GM23338 (cell line): ENCODE results near the gene METRN. TPM values are rescaled to one million over a fixed set of nuclear protein-coding genes. Genes with fewer than 3 reads are reported as not detected.

Experiments
- ATAC-seq: fragments of 200-7000 bp; cut with Tn5 transposase; 3 replicates; pipeline ENCODE4 v1.9.1; 2020
- DNase-seq: peaks from one replicate; pipeline ENCODE4 v3.0.0-alpha.2; 2015; ENCODE audit warnings: low spot score
- H2AFZ ChIP-seq: fragments of 200-600 bp; sonication (generic); 2 replicates; pipeline ENCODE4 v1.8.0; 2016; ENCODE audit warnings: antibody characterized with exemption, mild to moderate bottlenecking, moderate library complexity
- H3F3A ChIP-seq: fragments of 200-600 bp; sonication (generic); replicated peaks from 2 replicates; pipeline ENCODE4 v1.8.0; 2017; ENCODE audit warnings: antibody characterized with exemption, mixed run types, low read depth
- H3K27ac ChIP-seq: fragments of 200-600 bp; sonication (generic); 2 replicates; pipeline ENCODE4 v1.6.1; 2016; ENCODE audit warnings: low read depth
- H3K27me3 ChIP-seq: fragments of 200-600 bp; sonication (generic); 2 replicates; pipeline ENCODE4 v1.8.0; 2016; ENCODE audit warnings: mild to moderate bottlenecking, mixed run types, moderate library complexity; ENCODE audit not compliant: insufficient read depth
- H3K36me3 ChIP-seq: fragments of 200-600 bp; sonication (generic); 2 replicates; pipeline ENCODE4 v1.8.0; 2016; ENCODE audit warnings: mild to moderate bottlenecking; ENCODE audit not compliant: insufficient read depth
- H3K4me1 ChIP-seq: fragments of 200-600 bp; sonication (generic); 2 replicates; pipeline ENCODE4 v1.8.0; 2016; ENCODE audit warnings: mild to moderate bottlenecking, moderate library complexity; ENCODE audit not compliant: insufficient read depth
- H3K4me2 ChIP-seq: fragments of 200-600 bp; sonication (generic); 2 replicates; pipeline ENCODE4 v1.7.1; 2017; ENCODE audit warnings: mixed run types
- H3K4me3 ChIP-seq: fragments of 200-600 bp; sonication (generic); 2 replicates; pipeline ENCODE4 v1.6.1; 2016; ENCODE audit warnings: mixed run types
- H3K79me2 ChIP-seq: fragments of 200-600 bp; sonication (generic); replicated peaks from 2 replicates; pipeline ENCODE4 v1.8.0; 2017; ENCODE audit warnings: mild to moderate bottlenecking; ENCODE audit not compliant: insufficient read depth
- H3K9me2 ChIP-seq: fragments of 200-600 bp; sonication (generic); 2 replicates; pipeline ENCODE4 v1.8.0; 2017; ENCODE audit not compliant: insufficient read depth
- H4K20me1 ChIP-seq: fragments of 200-600 bp; sonication (generic); replicated peaks from 2 replicates; pipeline ENCODE4 v1.8.0; 2017; ENCODE audit warnings: mild to moderate bottlenecking; ENCODE audit not compliant: insufficient read depth
- H3K27ac Mint-ChIP-seq: 2 replicates; pipeline ENCODE4 v1.8.0; 2020; ENCODE audit warnings: inconsistent platforms, mild to moderate bottlenecking, moderate library complexity, mixed read lengths
- H3K27me3 Mint-ChIP-seq: 3 replicates; pipeline ENCODE4 v1.8.0; 2022; ENCODE audit warnings: low read depth, mild to moderate bottlenecking, moderate library complexity, mixed read lengths, inconsistent platforms; ENCODE audit not compliant: insufficient read depth, poor library complexity
- H3K36me3 Mint-ChIP-seq: 3 replicates; pipeline ENCODE4 v1.8.0; 2021; ENCODE audit warnings: low read depth, mild to moderate bottlenecking, inconsistent platforms, moderate library complexity, mixed read lengths
- H3K4me1 Mint-ChIP-seq: 3 replicates; pipeline ENCODE4 v1.8.0; 2020; ENCODE audit warnings: mild to moderate bottlenecking, inconsistent platforms, mixed read lengths
- H3K4me3 Mint-ChIP-seq: 3 replicates; pipeline ENCODE4 v1.8.0; 2021; ENCODE audit warnings: moderate library complexity, mild to moderate bottlenecking, inconsistent platforms, mixed read lengths
- H3K9me3 Mint-ChIP-seq: 3 replicates; pipeline ENCODE4 v1.8.0; 2020; ENCODE audit warnings: moderate library complexity, mild to moderate bottlenecking, inconsistent platforms, mixed read lengths
- EZH2 ChIP-seq: fragments of 200-600 bp; sonication (generic); IDR thresholded peaks from one replicate; pipeline ENCODE4 v1.8.0; 2017; ENCODE audit warnings: antibody characterized with exemption, mild to moderate bottlenecking, low read depth; ENCODE audit not compliant: unreplicated experiment
- EZH2phosphoT487 ChIP-seq: fragments of 200-600 bp; sonication (generic); IDR thresholded peaks from one replicate; pipeline ENCODE4 v1.8.1; 2018; ENCODE audit warnings: antibody characterized with exemption; ENCODE audit not compliant: unreplicated experiment
- JUNB ChIP-seq: IDR thresholded peaks from one replicate; pipeline ENCODE4 v1.6.1; 2016; ENCODE audit warnings: antibody characterized with exemption; ENCODE audit not compliant: unreplicated experiment
- POLR2AphosphoS5 ChIP-seq: IDR thresholded peaks from 2 replicates; pipeline ENCODE4 v1.6.1; 2016; ENCODE audit warnings: antibody characterized with exemption, low read depth
- REST ChIP-seq: IDR thresholded peaks from one replicate; pipeline ENCODE4 v1.6.1; 2018; ENCODE audit warnings: antibody characterized with exemption; ENCODE audit not compliant: unreplicated experiment
- ZNF331 ChIP-seq: fragments of 250-450 bp; sonication (Bioruptor Pico); IDR thresholded peaks from 2 replicates; pipeline ENCODE4 v1.5.0; 2020; ENCODE audit warnings: low read depth, mild to moderate bottlenecking, moderate library complexity
- polyA plus RNA-seq: library from polyadenylated mRNA; unstranded; fragments of >200 nt; fragmentation: Nextera tagmentation; extraction: Ambion mirVana; gene quantifications from 2 replicates; pipeline ENCODE4 v1.2.1, GENCODE V29; 2016
- total RNA-seq: library from RNA; depleted of rRNA; stranded (reverse); fragments of >200 nt; shearing (Covaris generic); gene quantifications from 2 replicates; pipeline ENCODE4 v1.2.3, GENCODE V29; 2014
- TF ChIP-seq, protein P1 (sequence below): fragments of 250-450 bp; sonication (Bioruptor Pico); IDR thresholded peaks from 2 replicates; pipeline ENCODE4 v1.5.0; 2020; ENCODE audit warnings: mild to moderate bottlenecking, moderate library complexity

The METRN gene
- total and polyA plus RNA-seq, 2 experiments from 2014 or later, result 18.7 to 33.0 TPM

- Histone ChIP-seq H3K27ac (no peak overlapping the region), H3K4me2 (peak overlapping the region; percentile 86), H3K4me3 (peak overlapping the region; percentile 71; the same call in 1 of the 2 replicates), H3F3A (peaks cover 24% of the 10 kb centered on the region), H3K36me3 (no peaks in the 10 kb centered on the region; the same call in 1 of the 2 replicates), H4K20me1 (peaks cover 14% of the 10 kb centered on the region; the same call in 1 of the 2 replicates), H2AFZ (no peak overlapping the region), H3K9me2 (no peaks in the 10 kb centered on the region), H3K27me3 (no peaks in the 10 kb centered on the region), H3K79me2 (peaks cover 9% of the 10 kb centered on the region; the same call in 1 of the 2 replicates), H3K4me1 (peaks cover 13% of the 10 kb centered on the region; the same call in 1 of the 2 replicates)
- H3K27me3 Mint-ChIP-seq, result peaks cover 23% of the 10 kb centered on the region
- peaks cover 23% of the 10 kb centered on the region for H3K4me1 Mint-ChIP-seq
- TF ChIP-seq ZNF331, result no peak
- peak; percentile 3; the same call in 1 of the 2 replicates for TF ChIP-seq POLR2AphosphoS5
- DNase-seq, result no peak
- no peak for ATAC-seq
- peaks cover 31% of the 10 kb centered on the region for H3K36me3 Mint-ChIP-seq
- H3K9me3 Mint-ChIP-seq, result no peaks in the 10 kb centered on the region; the same call in 1 of the 3 replicates
- H3K4me3 Mint-ChIP-seq, result peak overlapping the region; percentile 84
- no peak overlapping the region for H3K27ac Mint-ChIP-seq
Measured at GRCh38 chr16:681746-682427, 33.0 kb upstream of the METRN start.

DNA sequence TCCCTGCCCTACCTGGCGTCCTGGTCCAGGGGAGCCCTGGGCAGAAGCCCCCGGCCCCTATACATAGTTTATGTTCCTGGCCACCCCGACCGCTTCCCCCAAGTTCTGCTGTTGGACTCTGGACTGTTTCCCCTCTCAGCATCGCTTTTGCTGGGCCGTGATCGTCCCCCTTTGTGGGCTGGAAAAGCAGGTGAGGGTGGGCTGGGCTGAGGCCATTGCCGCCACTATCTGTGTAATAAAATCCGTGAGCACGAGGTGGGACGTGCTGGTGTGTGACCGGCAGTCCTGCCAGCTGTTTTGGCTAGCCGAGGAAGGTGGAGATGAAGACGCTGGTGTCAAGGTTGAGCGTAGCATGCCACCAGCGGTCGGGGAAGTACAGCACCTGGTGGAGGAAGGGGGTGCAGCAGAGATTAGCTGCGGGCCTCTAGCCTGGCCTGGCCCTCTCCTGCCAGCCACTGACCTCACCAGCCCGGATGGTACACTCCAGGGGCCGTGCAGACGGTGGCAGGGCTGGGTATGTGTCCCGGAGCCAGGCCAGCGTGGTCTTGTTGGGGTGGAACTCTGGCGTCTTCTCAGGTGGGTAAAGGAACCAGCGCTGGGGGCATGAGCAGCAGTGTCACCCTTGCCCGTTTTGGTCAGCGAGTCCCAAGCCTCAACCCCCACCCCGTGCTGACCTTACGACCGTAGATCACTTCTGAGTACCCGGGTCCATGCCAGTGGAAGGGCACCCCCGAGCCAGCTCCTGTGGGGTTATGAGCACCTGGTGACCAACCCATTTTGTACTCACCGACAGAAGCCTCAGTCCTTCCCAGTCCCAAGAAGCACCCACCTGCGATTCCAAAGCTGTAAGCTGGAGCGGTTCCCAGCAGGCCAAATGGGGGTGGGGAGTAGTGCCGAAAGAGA lies 32.2 kb upstream of the METRN start:
- DNase-seq, result no peak
- H3K36me3 Mint-ChIP-seq, result peaks cover 34% of the 10 kb centered on the region
- peak overlapping the region; percentile 72 for H3K4me3 ChIP-seq
- no peaks in the 10 kb centered on the region for H3K27me3 ChIP-seq
- peaks cover 9% of the 10 kb centered on the region; the same call in 1 of the 2 replicates for H3K79me2 ChIP-seq
- H4K20me1 ChIP-seq, result peaks cover 14% of the 10 kb centered on the region; the same call in 1 of the 2 replicates
- H3F3A ChIP-seq, result peaks cover 24% of the 10 kb centered on the region
- no peak overlapping the region for H3K27ac ChIP-seq
- peak overlapping the region; percentile 84 for H3K4me3 Mint-ChIP-seq
- no peak for ATAC-seq
- no peaks in the 10 kb centered on the region; the same call in 1 of the 2 replicates for H3K36me3 ChIP-seq
- no peaks in the 10 kb centered on the region; the same call in 1 of the 3 replicates for H3K9me3 Mint-ChIP-seq
- no peak overlapping the region for H3K27ac Mint-ChIP-seq
- peak overlapping the region; percentile 84 for H3K4me2 ChIP-seq
- no peaks in the 10 kb centered on the region for H3K9me2 ChIP-seq
- H3K4me1 ChIP-seq, result peaks cover 5% of the 10 kb centered on the region; the same call in 1 of the 2 replicates
- H2AFZ ChIP-seq, result no peak overlapping the region
- H3K27me3 Mint-ChIP-seq, result peaks cover 23% of the 10 kb centered on the region
- peaks cover 20% of the 10 kb centered on the region for H3K4me1 Mint-ChIP-seq
- TF ChIP-seq, protein P1, sequence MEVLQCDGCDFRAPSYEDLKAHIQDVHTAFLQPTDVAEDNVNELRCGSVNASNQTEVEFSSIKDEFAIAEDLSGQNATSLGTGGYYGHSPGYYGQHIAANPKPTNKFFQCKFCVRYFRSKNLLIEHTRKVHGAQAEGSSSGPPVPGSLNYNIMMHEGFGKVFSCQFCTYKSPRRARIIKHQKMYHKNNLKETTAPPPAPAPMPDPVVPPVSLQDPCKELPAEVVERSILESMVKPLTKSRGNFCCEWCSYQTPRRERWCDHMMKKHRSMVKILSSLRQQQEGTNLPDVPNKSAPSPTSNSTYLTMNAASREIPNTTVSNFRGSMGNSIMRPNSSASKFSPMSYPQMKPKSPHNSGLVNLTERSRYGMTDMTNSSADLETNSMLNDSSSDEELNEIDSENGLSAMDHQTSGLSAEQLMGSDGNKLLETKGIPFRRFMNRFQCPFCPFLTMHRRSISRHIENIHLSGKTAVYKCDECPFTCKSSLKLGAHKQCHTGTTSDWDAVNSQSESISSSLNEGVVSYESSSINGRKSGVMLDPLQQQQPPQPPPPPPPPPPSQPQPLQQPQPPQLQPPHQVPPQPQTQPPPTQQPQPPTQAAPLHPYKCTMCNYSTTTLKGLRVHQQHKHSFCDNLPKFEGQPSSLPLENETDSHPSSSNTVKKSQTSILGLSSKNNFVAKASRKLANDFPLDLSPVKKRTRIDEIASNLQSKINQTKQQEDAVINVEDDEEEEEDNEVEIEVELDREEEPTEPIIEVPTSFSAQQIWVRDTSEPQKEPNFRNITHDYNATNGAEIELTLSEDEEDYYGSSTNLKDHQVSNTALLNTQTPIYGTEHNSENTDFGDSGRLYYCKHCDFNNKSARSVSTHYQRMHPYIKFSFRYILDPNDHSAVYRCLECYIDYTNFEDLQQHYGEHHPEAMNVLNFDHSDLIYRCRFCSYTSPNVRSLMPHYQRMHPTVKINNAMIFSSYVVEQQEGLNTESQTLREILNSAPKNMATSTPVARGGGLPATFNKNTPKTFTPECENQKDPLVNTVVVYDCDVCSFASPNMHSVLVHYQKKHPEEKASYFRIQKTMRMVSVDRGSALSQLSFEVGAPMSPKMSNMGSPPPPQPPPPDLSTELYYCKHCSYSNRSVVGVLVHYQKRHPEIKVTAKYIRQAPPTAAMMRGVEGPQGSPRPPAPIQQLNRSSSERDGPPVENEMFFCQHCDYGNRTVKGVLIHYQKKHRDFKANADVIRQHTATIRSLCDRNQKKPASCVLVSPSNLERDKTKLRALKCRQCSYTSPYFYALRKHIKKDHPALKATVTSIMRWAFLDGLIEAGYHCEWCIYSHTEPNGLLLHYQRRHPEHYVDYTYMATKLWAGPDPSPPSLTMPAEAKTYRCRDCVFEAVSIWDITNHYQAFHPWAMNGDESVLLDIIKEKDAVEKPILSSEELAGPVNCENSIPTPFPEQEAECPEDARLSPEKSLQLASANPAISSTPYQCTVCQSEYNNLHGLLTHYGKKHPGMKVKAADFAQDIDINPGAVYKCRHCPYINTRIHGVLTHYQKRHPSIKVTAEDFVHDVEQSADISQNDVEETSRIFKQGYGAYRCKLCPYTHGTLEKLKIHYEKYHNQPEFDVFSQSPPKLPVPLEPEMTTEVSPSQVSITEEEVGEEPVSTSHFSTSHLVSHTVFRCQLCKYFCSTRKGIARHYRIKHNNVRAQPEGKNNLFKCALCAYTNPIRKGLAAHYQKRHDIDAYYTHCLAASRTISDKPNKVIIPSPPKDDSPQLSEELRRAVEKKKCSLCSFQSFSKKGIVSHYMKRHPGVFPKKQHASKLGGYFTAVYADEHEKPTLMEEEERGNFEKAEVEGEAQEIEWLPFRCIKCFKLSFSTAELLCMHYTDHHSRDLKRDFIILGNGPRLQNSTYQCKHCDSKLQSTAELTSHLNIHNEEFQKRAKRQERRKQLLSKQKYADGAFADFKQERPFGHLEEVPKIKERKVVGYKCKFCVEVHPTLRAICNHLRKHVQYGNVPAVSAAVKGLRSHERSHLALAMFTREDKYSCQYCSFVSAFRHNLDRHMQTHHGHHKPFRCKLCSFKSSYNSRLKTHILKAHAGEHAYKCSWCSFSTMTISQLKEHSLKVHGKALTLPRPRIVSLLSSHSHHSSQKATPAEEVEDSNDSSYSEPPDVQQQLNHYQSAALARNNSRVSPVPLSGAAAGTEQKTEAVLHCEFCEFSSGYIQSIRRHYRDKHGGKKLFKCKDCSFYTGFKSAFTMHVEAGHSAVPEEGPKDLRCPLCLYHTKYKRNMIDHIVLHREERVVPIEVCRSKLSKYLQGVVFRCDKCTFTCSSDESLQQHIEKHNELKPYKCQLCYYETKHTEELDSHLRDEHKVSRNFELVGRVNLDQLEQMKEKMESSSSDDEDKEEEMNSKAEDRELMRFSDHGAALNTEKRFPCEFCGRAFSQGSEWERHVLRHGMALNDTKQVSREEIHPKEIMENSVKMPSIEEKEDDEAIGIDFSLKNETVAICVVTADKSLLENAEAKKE (CRISPR knock-in tag), result no peak
- TF ChIP-seq EZH2 (no peak), POLR2AphosphoS5 (no peak), ZNF331 (no peak), REST (no peak), JUNB (no peak), EZH2phosphoT487 (no peak)
